Measurements from ENCODE around the gene PTPRJ. TPM values are rescaled to one million over a fixed set of nuclear protein-coding genes. Genes with fewer than 3 reads are reported as not detected.

The PTPRJ gene
- total and polyA plus RNA-seq, 2 of the 4 experiments (the other 2 are of a cell fraction), result 5.6 to 14.9 TPM

DNA sequence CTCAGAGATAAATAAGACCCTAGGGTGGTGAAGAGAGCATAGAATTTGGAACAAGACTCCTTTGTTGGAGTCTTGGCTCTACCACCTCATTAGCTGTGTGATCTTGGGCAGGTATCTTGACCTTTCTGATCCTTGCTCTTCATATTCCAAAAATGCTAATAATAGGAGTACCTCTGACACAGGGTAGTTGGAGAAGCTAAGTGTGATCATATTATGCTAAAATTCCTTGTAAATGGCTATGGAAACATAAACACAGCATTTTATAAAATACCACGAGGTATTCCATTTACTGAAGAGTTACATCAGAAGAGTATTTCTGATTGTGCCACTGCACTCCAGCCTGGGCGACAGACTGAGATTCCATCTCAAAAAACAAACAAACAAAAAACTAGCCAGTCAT lies 9.4 kb downstream of the PTPRJ start:
- TF ChIP-seq CHD1 (IDR thresholded peaks at IDR 0.05; ENCODE audit: low read depth, low read length) (no peak), NFE2L2 (IDR thresholded peaks at IDR 0.05; ENCODE audit: low read depth, low read length) (no peak), BHLHE40 (IDR thresholded peaks at IDR 0.05; ENCODE audit: low read depth, low read length) (no peak), MAZ (IDR thresholded peaks at IDR 0.05; ENCODE audit: borderline replicate concordance, low read depth, low read length) (no peak), CEBPB (IDR thresholded peaks at IDR 0.05; ENCODE audit: low read depth, low read length) (no peak), MAFK (IDR thresholded peaks at IDR 0.05; ENCODE audit: low read depth, low read length) (no peak), POLR2A (IDR thresholded peaks at IDR 0.05; ENCODE audit: low read depth, low read length) (no peak), FOS (IDR thresholded peaks at IDR 0.05; ENCODE audit: low read depth, low read length) (no peak), RAD21 (IDR thresholded peaks at IDR 0.05; ENCODE audit: low read length) (no peak), RFX5 (IDR thresholded peaks at IDR 0.05; ENCODE audit: low read depth, low read length) (no peak), MXI1 (IDR thresholded peaks at IDR 0.05; ENCODE audit: borderline replicate concordance, low read depth, low read length) (no peak), SMC3 (IDR thresholded peaks at IDR 0.05; ENCODE audit: low read depth, low read length) (no peak)
- TF ChIP-seq, protein P1, sequence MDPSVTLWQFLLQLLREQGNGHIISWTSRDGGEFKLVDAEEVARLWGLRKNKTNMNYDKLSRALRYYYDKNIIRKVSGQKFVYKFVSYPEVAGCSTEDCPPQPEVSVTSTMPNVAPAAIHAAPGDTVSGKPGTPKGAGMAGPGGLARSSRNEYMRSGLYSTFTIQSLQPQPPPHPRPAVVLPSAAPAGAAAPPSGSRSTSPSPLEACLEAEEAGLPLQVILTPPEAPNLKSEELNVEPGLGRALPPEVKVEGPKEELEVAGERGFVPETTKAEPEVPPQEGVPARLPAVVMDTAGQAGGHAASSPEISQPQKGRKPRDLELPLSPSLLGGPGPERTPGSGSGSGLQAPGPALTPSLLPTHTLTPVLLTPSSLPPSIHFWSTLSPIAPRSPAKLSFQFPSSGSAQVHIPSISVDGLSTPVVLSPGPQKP (IDR thresholded peaks at IDR 0.05; ENCODE audit: borderline replicate concordance, low read depth, low read length), result no peak
- TF ChIP-seq, protein P2, sequence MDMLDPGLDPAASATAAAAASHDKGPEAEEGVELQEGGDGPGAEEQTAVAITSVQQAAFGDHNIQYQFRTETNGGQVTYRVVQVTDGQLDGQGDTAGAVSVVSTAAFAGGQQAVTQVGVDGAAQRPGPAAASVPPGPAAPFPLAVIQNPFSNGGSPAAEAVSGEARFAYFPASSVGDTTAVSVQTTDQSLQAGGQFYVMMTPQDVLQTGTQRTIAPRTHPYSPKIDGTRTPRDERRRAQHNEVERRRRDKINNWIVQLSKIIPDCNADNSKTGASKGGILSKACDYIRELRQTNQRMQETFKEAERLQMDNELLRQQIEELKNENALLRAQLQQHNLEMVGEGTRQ (IDR thresholded peaks at IDR 0.05; ENCODE audit: low read depth, low read length), result no peak
- ATAC-seq (ENCODE audit: low read depth) (no peak), DNase-seq (no peak)
- ChIA-PET POLR2A (ENCODE audit: unreplicated experiment) (no interaction called here), CTCF (no interaction called here)
- Histone ChIP-seq H4K20me1 (ENCODE audit: insufficient read depth, low read length) (peaks cover 28% of the 10 kb centered on the region; the same call in 1 of the 2 replicates), H2AK9ac (replicated peaks; ENCODE audit: low read depth, low read length, poor library complexity) (no peak overlapping the region), H3K9ac (ENCODE audit: low read depth, low read length) (no peak overlapping the region), H3K18ac (ENCODE audit: low read depth, low read length) (no peak overlapping the region), H3K23ac (ENCODE audit: low read depth, low read length) (no peak overlapping the region), H2BK120ac (ENCODE audit: low read depth, low read length) (no peak overlapping the region), H4K5ac (ENCODE audit: low read depth, low read length) (no peak overlapping the region), H4K91ac (ENCODE audit: insufficient read depth, low read depth, low read length) (no peak overlapping the region), H2AFZ (replicated peaks; ENCODE audit: low read length, poor library complexity) (no peak overlapping the region), H3K4me2 (ENCODE audit: low read depth, low read length) (no peak overlapping the region), H4K8ac (ENCODE audit: low read depth in 2 of 2, low read length in 2 of 2) (no peak overlapping the region), H3K4ac (ENCODE audit: low read depth, low read length) (no peak overlapping the region), H2AK5ac (ENCODE audit: low read depth, low read length) (no peak overlapping the region), H3K56ac (ENCODE audit: extremely low read depth, insufficient read depth, low read length) (no peak overlapping the region), H3K27me3 (ENCODE audit: control insufficient read depth, insufficient read depth, low read length) (no peaks in the 10 kb centered on the region), H2BK20ac (ENCODE audit: low read depth, low read length) (no peak overlapping the region), H3K9me1 (ENCODE audit: insufficient read depth, low read length) (peaks cover 18% of the 10 kb centered on the region), H3K27ac (ENCODE audit: insufficient read depth, low read length) (no peak overlapping the region), H2BK15ac (ENCODE audit: low read depth, low read length) (no peak overlapping the region), H3K14ac (replicated peaks; ENCODE audit: low read depth, low read length) (no peak overlapping the region; the same call in 1 of the 2 replicates), H3K9me3 (ENCODE audit: control insufficient read depth, insufficient read depth, low read length) (no peaks in the 10 kb centered on the region), H2BK5ac (ENCODE audit: low read depth, low read length, poor library complexity, severe bottlenecking) (no peak overlapping the region), H3K79me1 (ENCODE audit: low read depth in 1 of 2, low read length in 2 of 2) (peaks cover 25 to 71% of the 10 kb centered on the region in 2 experiments), H3K36me3 (ENCODE audit: control insufficient read depth, insufficient read depth, low read length) (no peaks in the 10 kb centered on the region), H3K4me1 (ENCODE audit: control insufficient read depth, insufficient read depth, low read length) (peaks cover 4% of the 10 kb centered on the region; the same call in 1 of the 2 replicates), H3K4me3 (ENCODE audit: insufficient read depth, low read depth, low read length) (no peak overlapping the region)
- intact Hi-C loops (cut with micrococcal nuclease) (no loop called here), dilution Hi-C loops (cut with HindIII; ENCODE audit: low sequenced_read_pairs, unreplicated experiment) (no loop called here), in situ Hi-C loops (cut with MboI; ENCODE audit: low sequenced_read_pairs) (no loop called here)
- no TSS peak for BruUV-seq (replicated peaks)
- no CpG with 5 or more reads among the region's 2 CpGs for WGBS, 2 experiments (ENCODE audit: extremely low coverage in 2 of 2, insufficient read length in 1 of 2)
